Measurements from ENCODE around the gene ADGRD1.
A peak's percentile ranks its signal among the peaks of the same experiment; 100 is the strongest.
"Not testable (repeated sequence)": the region's sequence is repeated elsewhere in the genome, so short reads cannot be mapped to it uniquely, and the experiment has no call there.

Gene ADGRD1

DNA sequence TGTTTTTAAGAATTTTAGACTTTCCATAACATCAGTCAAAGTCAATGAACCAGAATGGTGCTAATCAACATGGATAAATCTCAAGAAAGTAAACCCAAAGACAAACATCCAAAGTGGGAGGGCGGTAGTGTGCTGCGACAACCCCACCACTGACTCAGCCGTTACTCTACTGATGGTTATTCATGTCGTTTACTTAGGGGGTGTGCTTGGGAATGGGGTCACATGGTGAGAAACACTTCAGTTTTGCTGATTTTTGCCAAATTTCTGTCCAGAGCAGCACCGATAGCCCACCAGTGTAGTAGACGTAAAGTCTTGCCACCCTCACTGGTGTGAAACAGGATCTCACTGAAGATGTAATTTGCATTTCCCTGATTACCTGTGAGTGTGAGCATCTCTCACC, 99.9 kb downstream of the ADGRD1 start:
- no peak for DNase-seq

DNA sequence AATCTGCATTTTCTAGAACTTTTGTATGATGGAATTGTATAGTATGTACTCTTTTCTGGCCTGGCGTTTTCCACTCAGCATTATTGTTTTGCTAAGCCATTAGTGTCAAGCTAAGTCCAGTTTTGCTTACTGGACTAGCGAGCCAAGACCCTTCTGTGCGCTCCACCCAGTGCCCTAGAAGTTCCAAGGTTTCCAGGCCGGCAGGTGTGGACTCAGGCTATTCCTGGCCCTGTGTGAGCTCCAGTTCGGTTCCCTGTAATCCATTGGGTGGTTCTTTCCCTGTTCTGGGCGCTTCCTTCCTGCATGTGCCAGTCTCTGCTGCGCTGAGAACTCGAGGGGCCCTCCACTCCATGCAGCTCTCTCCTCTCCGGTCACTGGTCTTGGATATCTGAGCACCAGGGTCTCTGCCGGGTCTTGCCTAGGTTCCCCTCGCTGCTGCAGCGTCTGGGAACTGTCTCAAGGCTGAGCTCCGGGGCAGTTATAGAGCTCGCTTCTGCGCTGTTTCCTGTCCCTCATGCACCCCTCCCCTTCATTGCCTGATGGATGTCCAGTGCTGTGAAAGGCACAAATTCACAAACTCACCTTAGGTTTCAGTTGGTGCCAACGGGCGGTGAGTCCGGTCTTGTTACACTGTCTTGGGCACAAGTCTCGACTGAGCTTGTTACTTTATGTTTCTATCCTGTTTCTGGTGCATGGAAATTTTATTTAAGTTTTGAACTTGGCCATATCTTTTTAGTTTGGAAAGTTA, 100.8 kb downstream of the ADGRD1 start:
- DNase-seq = no peak

DNA sequence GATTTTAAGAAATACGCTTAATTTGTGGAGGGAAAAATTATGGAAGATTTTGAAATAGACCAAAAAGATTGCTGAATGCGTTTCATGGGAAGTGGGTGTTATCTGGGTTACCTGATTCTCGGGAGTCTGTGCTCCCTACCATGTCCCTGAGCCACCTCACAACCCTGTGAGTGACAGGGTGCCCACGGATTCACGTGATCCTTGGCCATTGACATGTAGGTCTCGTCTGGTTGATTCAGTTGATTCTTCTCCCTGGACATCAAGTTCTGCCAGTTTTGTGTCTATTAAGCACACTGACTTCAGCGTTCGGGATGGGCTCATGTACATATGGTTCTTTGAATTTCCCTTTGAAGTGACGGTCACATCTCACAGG, 101.4 kb downstream of the ADGRD1 start:
- no peak for DNase-seq

DNA sequence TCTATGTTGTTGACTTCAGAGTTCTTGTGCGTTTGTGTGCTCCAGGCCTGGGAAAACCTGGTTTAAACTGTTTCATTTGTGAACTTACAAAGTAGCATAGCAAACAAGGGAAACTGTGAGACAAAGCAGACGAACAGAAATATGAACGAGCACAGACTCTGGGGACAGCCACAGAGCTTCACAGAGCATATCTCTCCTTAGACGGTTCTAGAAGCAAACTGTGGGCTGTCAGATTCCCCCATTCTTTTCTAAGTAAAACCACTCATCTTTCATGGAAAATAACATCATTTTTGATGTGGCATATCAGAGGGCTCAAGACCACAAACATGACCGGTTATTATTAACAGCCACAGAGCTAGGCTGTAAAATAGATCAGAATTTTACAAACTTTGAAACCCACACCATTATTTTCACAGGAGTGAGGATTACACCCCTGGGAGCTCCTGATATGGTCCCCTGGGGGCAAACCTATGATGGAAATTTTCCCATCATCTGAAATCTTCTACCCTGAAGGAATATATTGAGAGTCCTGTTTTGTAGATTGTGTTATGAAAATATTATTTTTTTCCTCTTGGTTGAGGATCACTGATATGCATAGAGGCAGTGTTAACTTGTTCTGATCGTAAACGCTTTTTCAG, 102.0 kb downstream of the ADGRD1 start:
- DNase-seq = no peak

GRCh38 chr12:131056626-131057025, 102.9 kb downstream of the ADGRD1 start:
- no peak for DNase-seq

DNA sequence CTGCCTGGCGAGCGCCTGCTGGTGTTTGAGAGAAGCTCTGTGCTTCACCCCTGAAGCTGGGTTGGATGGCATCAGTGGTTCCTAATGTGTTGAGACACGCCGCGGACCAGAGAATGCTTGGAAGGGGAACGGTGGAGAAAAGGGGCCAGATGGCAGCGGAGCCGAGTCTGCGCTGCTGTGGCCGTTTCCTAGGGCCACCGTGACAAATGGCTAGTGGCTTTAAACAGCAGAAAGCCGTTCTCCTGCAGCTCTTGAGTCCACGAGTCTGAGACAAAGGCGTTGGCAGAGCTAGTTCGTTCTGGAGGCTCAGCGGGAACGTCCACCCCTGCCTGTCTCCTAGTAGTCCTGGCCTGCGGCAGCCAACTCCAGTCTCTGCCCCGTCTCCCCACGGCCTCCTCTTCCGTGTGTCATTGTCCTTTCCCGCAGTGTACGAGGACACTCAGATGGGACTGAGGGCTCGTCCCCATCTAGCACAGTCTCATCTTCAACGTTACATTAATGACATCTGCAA, 103.6 kb downstream of the ADGRD1 start:
- DNase-seq = peak in 4 of 56 donors; percentile 11 to 26 (median 20)

DNA sequence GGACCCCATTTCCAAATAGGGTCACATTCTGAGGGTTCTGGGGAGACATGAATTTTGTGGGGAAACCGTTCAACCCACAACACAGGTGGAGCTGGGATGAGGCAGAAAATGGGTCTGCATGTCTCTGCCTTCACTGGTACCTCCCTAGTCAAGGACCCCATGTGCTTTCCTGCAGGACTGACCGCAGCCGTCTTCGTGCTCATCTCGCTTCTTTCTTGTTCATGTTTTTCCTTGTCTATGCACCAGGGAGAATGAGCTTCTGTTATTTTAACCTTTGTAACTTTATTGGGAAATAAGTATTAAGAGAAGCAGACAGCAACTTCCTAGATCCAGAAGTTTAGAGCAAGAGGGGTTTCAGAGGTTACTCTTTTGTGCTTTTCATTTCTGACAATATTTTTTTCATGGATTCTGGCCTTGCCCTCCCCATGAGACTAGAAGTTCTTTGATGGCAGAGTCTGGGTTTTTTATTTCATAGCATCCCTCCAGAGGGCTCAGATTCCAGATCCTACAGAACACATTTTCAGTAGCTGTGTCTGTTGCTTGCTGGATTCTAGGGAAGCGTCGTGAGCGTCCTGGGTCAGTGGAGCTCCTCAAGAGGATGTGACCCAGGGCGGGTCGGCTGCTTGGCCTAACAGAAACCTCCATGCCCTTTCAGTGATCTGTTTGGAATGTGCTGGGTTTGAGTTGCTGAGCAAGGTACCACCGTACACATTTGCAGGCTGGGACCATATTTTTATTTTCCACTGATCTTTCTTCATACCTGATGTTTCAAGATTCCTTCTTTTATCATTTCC, 104.2 kb downstream of the ADGRD1 start:
- DNase-seq = no peak

- no peak for DNase-seq
Measured at GRCh38 chr12:131058700-131059099, 105.0 kb downstream of the ADGRD1 start.

GRCh38 chr12:131060011-131060703, 106.5 kb downstream of the ADGRD1 start:
- DNase-seq = no peak

DNA sequence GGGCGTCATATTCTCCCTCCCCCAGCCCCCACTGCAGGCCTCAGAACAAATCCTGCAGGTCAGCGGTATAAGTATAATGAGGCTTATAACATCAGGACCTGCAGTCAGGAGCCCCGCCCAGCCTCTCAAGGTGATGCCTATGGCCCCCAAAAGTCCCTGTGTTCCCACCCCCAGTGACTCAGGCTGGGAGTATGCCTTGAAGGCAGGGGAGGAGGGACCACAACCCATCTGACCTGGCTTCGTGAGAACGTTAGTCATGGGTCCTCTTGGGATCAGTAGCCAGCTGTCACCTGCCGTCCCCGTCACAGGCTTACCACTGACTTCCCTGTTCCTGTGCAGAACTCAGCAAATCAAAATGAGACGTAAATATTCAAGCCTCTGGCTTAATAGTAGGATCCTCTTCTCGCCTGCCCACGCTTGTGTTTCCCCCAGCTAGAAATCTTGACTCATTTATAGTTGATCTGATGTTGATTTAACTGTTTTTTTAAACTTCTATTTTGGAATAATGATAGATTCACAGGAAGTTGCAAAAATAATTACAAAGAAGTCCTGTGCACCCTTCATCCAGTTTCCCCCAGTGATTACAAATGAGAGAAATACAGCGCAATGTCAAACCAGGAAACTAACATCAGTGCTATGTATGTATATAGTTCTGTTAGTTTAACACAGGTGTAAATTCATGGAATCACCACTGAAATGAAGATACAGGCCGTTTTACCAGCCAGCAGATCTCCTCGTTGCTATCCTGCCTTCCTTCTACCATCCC, 107.5 kb downstream of the ADGRD1 start:
- DNase-seq = no peak

DNA sequence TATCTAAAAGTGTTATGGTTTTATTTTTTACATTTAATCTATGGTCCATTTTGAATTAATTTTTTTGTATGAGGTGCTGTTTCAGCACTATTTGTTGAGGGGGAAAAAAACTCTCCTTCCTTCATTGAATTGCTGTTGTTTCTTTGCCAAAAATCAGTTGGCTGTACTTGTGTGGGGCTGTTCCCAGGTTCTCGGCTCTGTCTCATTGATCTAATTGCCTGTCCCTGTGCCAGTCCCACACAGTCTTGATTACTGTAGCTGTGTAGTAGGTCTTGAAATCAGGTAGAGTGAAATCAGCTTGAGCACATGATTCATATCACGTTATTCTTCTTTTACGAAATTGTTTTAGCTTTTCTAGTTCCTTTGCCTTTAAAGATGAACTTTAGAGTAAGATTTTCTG, 109.7 kb downstream of the ADGRD1 start:
- DNase-seq = peak in 1 of 56 donors; percentile 6

DNA sequence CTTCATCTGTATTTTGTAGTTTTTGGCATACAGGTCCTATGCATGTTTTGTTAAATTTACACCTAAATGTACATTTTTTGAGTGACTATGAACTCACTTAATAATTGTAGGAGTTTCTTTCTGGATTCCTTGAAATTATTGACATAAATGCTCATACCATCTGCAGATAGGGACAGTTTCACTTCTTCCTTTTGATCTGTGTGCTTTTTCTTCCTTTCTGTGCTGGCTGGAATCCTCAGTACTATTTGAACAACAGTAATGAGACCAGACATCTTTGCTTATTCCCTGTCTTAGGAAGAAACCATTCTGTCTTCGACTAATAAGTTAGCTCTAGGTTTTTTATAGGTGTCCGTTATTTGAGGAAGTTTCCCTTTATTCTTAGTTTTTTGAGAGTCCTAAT, 110.3 kb downstream of the ADGRD1 start:
- DNase-seq = no peak

DNA sequence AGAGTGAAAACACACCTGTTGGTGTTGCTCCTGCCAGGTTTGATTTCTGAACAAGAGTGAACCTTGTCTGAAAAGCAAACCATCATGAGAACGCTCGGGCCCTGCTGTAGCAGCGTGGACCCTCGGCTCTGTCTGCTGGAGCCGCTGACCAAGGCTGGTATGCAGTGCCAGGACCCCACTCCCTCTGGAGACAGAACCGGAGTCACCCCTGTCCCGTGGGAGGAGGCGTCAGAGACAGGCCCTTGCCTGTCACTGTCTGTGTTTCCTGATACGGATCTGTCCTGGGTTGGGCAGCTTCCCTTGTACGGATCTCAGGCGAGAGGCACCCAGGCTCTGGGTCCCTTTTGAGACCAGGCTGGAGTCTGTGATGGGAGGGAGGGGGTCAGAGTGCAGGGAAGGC, 111.6 kb downstream of the ADGRD1 start:
- no peak for DNase-seq

- DNase-seq = no peak
Measured at GRCh38 chr12:131065801-131066200, 112.1 kb downstream of the ADGRD1 start.

DNA sequence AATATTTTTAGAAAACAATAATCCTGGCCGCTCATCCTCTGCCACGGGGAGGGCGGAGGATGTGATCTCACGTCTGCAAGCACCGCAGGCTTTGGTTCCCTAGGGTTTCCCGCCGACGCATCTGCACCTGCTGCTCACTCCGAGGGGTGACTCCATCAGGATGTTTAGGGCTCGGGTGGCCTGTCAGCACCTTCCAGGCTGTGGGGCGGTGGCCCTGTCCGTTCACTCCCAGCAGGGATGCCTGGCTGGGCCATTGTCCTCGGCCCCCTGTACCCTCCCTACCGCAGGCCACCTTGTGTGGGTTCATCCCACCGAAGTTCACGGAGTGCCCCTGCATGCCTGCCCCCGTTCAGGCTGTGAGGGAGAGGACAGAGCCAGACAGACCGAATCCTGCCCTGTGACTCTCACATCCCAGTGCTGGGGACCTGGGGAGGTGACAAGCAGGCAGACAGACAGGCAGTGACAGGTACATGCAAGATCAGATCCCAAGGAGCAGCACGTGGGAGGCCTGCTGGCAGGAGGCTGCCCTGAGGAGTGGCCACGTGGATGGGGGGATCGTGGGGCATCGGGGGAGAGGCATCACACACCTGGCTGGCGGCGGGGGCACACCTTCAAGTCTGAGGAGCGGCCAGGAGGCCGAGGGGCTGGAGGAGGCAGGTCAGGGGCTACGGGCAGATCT, 112.6 kb downstream of the ADGRD1 start:
- DNase-seq = no peak

- DNase-seq = no peak
Measured at GRCh38 chr12:131066886-131067490, 113.3 kb downstream of the ADGRD1 start.

DNA sequence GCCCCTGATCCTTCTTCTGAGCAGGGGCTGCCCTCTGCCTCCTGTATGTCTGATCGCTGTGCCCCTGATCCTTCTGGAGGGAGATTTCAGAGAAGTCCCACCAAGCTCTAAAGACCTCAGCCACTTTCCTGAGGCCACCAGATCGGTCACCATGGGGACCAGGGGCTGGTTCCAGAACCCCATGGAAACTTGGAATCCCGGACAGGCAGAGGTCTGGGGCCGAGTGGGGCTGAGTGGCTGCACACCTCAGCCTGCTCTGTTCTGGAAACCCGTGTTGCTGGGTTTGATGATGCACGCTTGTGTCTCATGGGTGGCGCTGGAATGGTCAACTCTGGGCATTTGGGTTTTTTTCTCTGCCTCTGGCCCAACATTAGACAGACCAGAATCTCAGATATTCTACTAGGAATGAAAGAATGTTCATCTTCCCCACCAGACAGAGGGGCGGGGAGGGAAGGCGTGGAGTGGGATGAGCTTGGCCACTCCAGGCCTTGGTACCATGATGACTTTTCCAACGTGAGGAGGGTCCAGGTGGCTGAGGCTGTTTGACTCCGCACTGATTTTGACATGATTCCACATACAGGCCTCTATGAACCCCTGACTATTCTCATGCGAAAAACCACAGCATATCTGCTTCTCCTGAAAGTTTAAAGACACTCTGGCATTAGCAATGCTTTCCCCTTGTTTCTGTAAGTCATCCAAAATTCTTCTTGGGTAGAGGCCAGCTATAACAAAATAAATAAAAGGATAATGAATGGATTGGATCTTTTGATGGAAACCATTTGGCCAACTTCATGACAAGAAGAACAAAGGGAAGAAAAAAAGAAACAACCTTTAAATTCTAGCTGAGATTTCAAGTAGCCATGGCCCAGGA, 114.5 kb downstream of the ADGRD1 start:
- no peak for DNase-seq

DNA sequence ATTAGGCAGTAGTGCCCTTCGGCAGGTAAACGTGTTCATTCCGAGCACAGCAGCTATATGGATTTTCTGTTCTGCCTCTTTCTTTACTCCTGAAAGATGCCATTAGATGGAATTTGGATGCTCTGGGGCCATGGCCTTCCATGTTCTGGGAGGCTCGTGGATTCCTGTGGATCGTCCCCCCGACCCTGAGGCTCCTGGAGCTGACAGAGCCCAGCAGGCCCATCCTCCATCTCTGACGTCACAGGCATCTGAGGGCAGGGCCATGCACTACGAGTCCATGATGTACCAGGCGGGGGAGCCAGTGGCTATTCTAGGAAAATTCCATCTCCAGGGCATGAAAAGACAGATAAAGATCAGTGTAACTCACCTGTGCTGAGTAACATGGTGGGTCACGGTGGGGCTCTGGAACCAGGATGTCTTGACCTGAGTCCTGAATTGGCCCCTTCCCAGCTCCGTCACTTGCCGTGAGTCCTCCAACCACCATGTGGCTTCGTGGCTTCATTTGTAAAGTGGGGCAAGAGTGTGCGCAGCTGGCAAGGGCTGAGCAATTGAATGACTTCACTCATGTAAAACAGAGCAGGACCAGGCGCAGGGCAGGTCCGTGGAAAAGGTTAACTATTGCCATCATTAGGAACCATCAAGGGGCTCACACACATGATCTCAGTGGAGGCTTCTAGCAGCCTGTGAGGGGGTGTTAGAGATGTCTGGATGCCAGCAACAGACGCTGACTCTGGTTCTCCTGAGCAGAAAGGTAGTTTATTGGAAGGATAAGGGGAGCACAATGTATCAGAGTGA, 115.4 kb downstream of the ADGRD1 start:
- DNase-seq = not testable (repeated sequence)

All from amygdala (tissue), 56 donors.